ENCODE measurements around the gene LDHD.

- TF ChIP-seq CTCF (IDR thresholded peaks at IDR 0.05) (no peak), ZFX (IDR thresholded peaks at IDR 0.05; ENCODE audit: borderline replicate concordance) (no peak)
These were observed 28.4 kb downstream of the LDHD start for GRCh38 chr16:75088216-75088615.

All from 22Rv1 (cell line).